Measurements from ENCODE around the gene USH1C.

- TF ChIP-seq EZH2 (IDR thresholded peaks at IDR 0.05): no peak
- TF ChIP-seq POLR2AphosphoS5 (IDR thresholded peaks at IDR 0.05; ENCODE audit: borderline replicate concordance, low read depth, low read length): no peak
- TF ChIP-seq FOXP2 (optimal IDR thresholded peaks at IDR 0.05; ENCODE audit: control extremely low read depth, extremely low read length, insufficient read depth): no peak
These were observed 28.1 kb upstream of the USH1C start for GRCh38 chr11:17572359-17572690.
